ENCODE data around the gene TMEM150A. TPM values are rescaled to one million over a fixed set of nuclear protein-coding genes. Genes with fewer than 3 reads are reported as not detected.

TMEM150A gene
- total RNA-seq, 1 donor from 2014 or later, result 4.7 TPM

DNA sequence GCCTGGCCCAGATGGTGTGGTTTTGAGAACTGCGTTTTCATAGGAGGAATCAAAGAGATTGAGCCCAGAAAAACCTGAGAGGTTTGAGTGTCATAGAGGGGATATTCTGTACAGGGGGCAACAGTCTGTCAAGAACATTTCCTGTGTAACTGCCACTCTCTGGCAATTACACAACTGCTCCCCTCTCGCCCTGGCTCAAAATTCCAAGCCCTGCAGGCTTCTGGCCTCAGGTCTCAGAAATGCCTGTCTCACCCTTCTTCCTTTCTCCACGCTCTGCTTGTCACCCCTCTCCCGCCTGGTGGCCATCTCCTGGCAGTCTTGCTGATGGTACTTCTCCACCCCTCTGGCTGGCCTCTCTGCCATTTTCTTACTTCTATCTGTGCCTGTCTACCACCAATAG is 14.3 kb downstream of the TMEM150A start:
- H3K4me1 ChIP-seq (ENCODE audit: control insufficient read depth in 3 of 3, insufficient read depth in 3 of 3, low read length in 3 of 3), result peaks cover 72 to 88% (median 77%) of the 10 kb centered on the region in 3 donors
- H3K9me3 ChIP-seq (ENCODE audit: control insufficient read depth in 3 of 3, low read length in 3 of 3), result no peaks in the 10 kb centered on the region
- no peaks in the 10 kb centered on the region for H3K27me3 ChIP-seq (ENCODE audit: control insufficient read depth in 3 of 3, insufficient read depth in 3 of 3, low read length in 3 of 3)
- peaks cover 4 to 6% (median 4%) of the 10 kb centered on the region in 3 donors for H3K36me3 ChIP-seq (ENCODE audit: control insufficient read depth in 3 of 3, insufficient read depth in 3 of 3, low read length in 3 of 3)
- H3K9ac ChIP-seq (ENCODE audit: low read depth in 1 of 3, low read length in 3 of 3), result peak overlapping the region in 1 of 3 donors; percentile 7
- H3K27ac ChIP-seq (ENCODE audit: low read depth, low read length), result peak overlapping the region; percentile 72
- H3K4me3 ChIP-seq (ENCODE audit: low read length in 3 of 3), result no peak overlapping the region

DNA sequence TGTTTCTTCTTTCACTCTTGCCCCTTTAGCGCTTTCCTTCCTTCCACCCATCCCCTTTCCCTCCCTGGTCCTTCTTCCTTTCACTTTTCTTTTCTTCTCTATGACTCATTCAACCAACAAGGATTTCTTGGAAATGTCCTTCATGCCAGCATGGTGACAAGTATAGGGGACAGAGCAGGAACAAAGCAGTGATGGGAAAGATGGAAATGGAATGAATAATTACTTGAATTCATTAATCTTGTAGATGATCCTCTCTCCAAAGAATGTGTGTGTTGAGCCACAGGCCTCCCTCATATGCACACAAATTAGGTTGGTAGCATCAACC is 16.8 kb downstream of the TMEM150A start:
- peaks cover 58 to 72% (median 62%) of the 10 kb centered on the region in 3 donors for H3K4me1 ChIP-seq (ENCODE audit: control insufficient read depth in 3 of 3, insufficient read depth in 3 of 3, low read length in 3 of 3)
- peak overlapping the region; percentile 81 to 89 (median 87) for H3K4me3 ChIP-seq (ENCODE audit: low read length in 3 of 3)
- no peaks in the 10 kb centered on the region for H3K36me3 ChIP-seq (ENCODE audit: control insufficient read depth in 3 of 3, insufficient read depth in 3 of 3, low read length in 3 of 3)
- H3K27ac ChIP-seq (ENCODE audit: low read depth, low read length), result peak overlapping the region; percentile 90
- H3K27me3 ChIP-seq (ENCODE audit: control insufficient read depth in 3 of 3, insufficient read depth in 3 of 3, low read length in 3 of 3), result no peaks in the 10 kb centered on the region
- H3K9ac ChIP-seq (ENCODE audit: low read depth in 1 of 3, low read length in 3 of 3), result peak overlapping the region in 2 of 3 donors; percentile 40 to 83
- no peaks in the 10 kb centered on the region for H3K9me3 ChIP-seq (ENCODE audit: control insufficient read depth in 3 of 3, low read length in 3 of 3)

DNA sequence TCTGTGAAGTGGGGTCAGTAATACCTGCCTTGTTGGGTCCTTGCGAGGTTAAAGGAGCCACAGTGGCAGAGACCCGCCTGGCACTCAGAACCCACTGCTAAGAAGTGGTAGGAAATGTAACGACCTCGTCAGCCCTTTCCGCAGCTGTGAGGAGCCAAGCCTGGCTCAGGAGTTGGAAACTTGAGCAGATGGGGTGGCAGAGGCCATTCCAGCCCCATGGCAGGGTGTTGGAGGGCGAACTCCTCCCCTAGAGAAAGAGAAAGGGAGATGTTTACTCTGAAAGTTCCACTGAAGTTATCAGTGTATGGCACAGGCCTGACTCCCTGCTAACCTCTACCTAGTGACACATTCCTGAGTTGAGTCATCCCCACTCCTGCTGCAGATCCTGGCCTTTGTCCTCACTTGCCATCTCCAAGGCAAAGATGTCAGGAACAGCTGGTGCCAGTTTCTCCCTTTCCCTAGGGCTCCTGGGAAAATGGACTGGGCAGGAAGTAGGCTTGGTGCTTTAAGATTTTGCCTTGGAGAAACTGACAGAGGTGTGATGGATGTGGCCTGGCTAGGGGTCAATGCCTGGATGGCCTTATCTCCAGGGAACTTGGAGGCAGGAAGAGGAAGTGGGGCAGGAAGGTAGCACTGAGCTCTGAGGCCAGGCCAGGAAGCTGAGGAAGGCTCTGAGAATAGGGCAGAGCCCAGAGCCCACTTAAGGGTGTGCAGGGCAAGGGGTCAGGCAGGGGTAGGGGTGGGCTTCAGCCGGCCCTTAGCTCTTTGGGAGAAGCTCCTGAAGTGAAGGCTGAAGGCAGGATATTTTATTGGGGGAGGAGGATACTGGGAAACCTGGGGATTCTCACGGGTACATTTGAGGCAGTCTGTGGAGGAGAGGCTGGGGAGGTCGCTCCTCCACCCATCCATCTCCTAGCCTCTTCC is 17.4 kb downstream of the TMEM150A start:
- Histone ChIP-seq H3K9me3 (ENCODE audit: control insufficient read depth in 3 of 3, low read length in 3 of 3) (no peaks in the 10 kb centered on the region), H3K9ac (ENCODE audit: low read depth in 1 of 3, low read length in 3 of 3) (peak overlapping the region; percentile 83 to 93 (median 89)), H3K27me3 (ENCODE audit: control insufficient read depth in 3 of 3, insufficient read depth in 3 of 3, low read length in 3 of 3) (no peaks in the 10 kb centered on the region), H3K4me3 (ENCODE audit: low read length in 3 of 3) (peak overlapping the region; percentile 81 to 89 (median 87)), H3K27ac (ENCODE audit: low read depth, low read length) (peak overlapping the region; percentile 90), H3K4me1 (ENCODE audit: control insufficient read depth in 3 of 3, insufficient read depth in 3 of 3, low read length in 3 of 3) (peaks cover 51 to 68% (median 58%) of the 10 kb centered on the region in 3 donors), H3K36me3 (ENCODE audit: control insufficient read depth in 3 of 3, insufficient read depth in 3 of 3, low read length in 3 of 3) (no peaks in the 10 kb centered on the region)

DNA sequence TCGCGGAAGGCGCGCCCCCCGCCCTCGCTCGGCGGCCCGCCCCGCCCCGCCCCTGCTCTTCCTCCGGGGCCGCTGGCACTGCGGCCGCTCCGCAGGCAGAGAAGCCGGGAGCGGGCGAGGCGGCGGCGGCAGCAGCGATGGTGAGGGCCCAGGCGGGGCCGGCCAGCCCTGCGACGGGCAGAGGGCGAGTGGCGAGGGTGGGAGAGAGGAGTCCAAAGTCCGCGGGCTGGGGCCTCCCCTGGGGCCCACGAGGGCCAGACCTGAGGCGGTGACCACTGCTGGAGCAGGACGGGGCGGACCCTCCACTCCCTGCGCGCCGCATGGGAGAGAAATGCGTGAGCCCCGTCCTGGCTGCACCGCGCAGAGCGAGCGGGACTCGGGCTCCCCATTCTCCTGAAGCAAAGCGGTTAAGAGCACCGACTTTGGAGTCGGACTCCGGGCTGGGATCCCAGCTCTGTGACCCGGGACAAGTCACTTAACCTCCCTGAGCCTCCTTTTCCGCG is 18.1 kb downstream of the TMEM150A start, which contains the start of gene VAMP5:
VAMP5 (plus strand) TSS at position 78 of the 503 bp plus-strand sequence; CDS start at position 138, 60 bp downstream.
- peaks cover 50 to 65% (median 58%) of the 10 kb centered on the region in 3 donors for H3K4me1 ChIP-seq (ENCODE audit: control insufficient read depth in 3 of 3, insufficient read depth in 3 of 3, low read length in 3 of 3)

DNA sequence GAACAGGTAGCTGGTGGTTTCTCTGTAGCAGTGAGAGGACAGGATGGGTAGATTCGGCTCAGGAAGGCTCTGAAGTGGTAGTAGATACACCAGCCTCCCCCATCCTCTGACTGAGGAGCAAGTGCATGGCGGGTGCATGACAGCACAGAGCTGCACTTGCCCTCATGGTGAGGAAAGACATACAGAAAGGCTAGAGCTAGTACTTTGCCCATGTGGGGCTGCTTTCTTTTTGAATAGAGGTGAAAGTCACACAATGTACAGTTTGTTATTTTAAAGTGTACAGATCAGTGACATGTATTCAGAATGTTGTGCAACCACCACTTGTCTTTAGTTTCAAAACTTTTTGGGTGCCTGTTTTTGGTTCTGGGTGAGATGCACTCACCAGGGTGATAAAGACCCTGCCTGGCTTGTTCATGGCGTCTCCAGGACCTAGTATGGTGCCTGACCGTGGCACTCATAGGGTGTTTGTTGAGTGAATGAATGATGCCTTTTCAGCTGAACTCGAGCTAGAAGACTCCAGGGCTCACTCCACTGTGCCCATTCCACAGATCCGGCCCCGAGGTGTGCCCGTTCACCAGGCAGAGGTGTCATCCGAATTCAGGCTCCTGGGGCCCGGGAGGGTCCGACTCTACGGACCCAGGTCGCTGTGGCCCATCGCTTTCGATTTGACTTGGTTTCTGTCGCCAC is 18.7 kb downstream of the TMEM150A start:
- Histone ChIP-seq H3K4me1 (ENCODE audit: control insufficient read depth in 3 of 3, insufficient read depth in 3 of 3, low read length in 3 of 3) (peaks cover 50 to 65% (median 58%) of the 10 kb centered on the region in 3 donors), H3K36me3 (ENCODE audit: control insufficient read depth in 3 of 3, insufficient read depth in 3 of 3, low read length in 3 of 3) (no peaks in the 10 kb centered on the region), H3K9me3 (ENCODE audit: control insufficient read depth in 3 of 3, low read length in 3 of 3) (no peaks in the 10 kb centered on the region), H3K4me3 (ENCODE audit: low read length in 3 of 3) (peak overlapping the region; percentile 75 to 87 (median 81)), H3K27me3 (ENCODE audit: control insufficient read depth in 3 of 3, insufficient read depth in 3 of 3, low read length in 3 of 3) (no peaks in the 10 kb centered on the region), H3K9ac (ENCODE audit: low read depth in 1 of 3, low read length in 3 of 3) (peak overlapping the region; percentile 69 to 93 (median 83)), H3K27ac (ENCODE audit: low read depth, low read length) (peak overlapping the region; percentile 90)

More for the DNA sequence above, 18.1 kb downstream of the TMEM150A start, which contains the start of gene VAMP5:
- peak within 1 kb of the TSS; percentile 90 for H3K27ac ChIP-seq (ENCODE audit: low read depth, low read length)
- no peaks in the 10 kb centered on the region for H3K36me3 ChIP-seq (ENCODE audit: control insufficient read depth in 3 of 3, insufficient read depth in 3 of 3, low read length in 3 of 3)
- no peaks in the 10 kb centered on the region for H3K27me3 ChIP-seq (ENCODE audit: control insufficient read depth in 3 of 3, insufficient read depth in 3 of 3, low read length in 3 of 3)
- peak within 1 kb of the TSS; percentile 83 to 93 (median 89) for H3K9ac ChIP-seq (ENCODE audit: low read depth in 1 of 3, low read length in 3 of 3)
- H3K9me3 ChIP-seq (ENCODE audit: control insufficient read depth in 3 of 3, low read length in 3 of 3), result no peaks in the 10 kb centered on the region
- peak within 1 kb of the TSS; percentile 81 to 89 (median 87) for H3K4me3 ChIP-seq (ENCODE audit: low read length in 3 of 3)

DNA sequence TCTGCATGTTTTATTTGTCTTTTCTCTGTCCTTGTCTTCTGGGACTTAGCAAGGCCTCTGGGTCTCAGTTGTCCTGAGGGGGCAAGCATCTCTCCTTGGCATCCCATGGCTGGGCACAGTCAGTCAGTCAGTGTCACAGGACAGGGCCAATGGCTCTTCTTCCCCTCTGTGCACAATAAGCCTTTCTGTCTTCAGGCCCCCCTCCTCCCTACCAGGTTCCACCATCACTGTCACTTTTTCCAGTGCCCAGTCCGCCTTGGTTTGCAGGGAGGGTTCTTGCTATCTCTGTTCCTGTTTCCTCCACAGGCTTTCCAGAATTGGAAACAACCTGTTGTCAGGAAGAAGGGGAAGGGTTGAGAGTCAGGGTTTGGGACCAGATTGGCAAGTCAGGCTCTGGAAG is 20.0 kb downstream of the TMEM150A start:
- no peak overlapping the region for H3K27ac ChIP-seq (ENCODE audit: low read depth, low read length)

DNA sequence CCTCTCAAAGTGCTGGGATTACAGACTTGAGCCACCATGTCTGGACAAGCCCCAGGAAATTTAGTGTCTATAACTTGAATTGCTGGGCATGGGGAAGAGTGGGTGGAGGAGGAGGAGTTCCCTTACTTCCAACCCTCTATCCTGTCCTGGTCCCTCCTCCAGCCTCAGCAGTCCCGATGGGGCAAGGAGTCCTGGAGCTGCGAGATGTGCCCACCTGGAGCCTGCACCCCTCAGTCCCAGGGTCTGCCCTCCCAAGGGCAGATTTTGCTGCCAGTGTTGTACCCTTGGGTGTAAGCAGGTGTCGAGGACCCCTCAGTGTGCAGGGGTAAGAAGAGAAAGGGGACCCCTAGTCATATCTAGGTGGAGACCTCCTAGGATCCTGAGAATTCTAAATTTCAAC is 22.3 kb downstream of the TMEM150A start:
- Histone ChIP-seq H3K27me3 (ENCODE audit: control insufficient read depth in 3 of 3, insufficient read depth in 3 of 3, low read length in 3 of 3) (no peaks in the 10 kb centered on the region), H3K9me3 (ENCODE audit: control insufficient read depth in 3 of 3, low read length in 3 of 3) (no peaks in the 10 kb centered on the region), H3K27ac (ENCODE audit: low read depth, low read length) (peak overlapping the region; percentile 76), H3K9ac (ENCODE audit: low read depth in 1 of 3, low read length in 3 of 3) (no peak overlapping the region), H3K4me1 (ENCODE audit: control insufficient read depth in 3 of 3, insufficient read depth in 3 of 3, low read length in 3 of 3) (peaks cover 35 to 48% (median 44%) of the 10 kb centered on the region in 3 donors), H3K36me3 (ENCODE audit: control insufficient read depth in 3 of 3, insufficient read depth in 3 of 3, low read length in 3 of 3) (no peaks in the 10 kb centered on the region), H3K4me3 (ENCODE audit: low read length in 3 of 3) (no peak overlapping the region)

More for the DNA sequence above, 20.0 kb downstream of the TMEM150A start:
- H3K27me3 ChIP-seq (ENCODE audit: control insufficient read depth in 3 of 3, insufficient read depth in 3 of 3, low read length in 3 of 3), result no peaks in the 10 kb centered on the region
- no peak overlapping the region for H3K9ac ChIP-seq (ENCODE audit: low read depth in 1 of 3, low read length in 3 of 3)
- peaks cover 47 to 65% (median 58%) of the 10 kb centered on the region in 3 donors for H3K4me1 ChIP-seq (ENCODE audit: control insufficient read depth in 3 of 3, insufficient read depth in 3 of 3, low read length in 3 of 3)
- H3K9me3 ChIP-seq (ENCODE audit: control insufficient read depth in 3 of 3, low read length in 3 of 3), result no peaks in the 10 kb centered on the region
- H3K4me3 ChIP-seq (ENCODE audit: low read length in 3 of 3), result no peak overlapping the region
- no peaks in the 10 kb centered on the region for H3K36me3 ChIP-seq (ENCODE audit: control insufficient read depth in 3 of 3, insufficient read depth in 3 of 3, low read length in 3 of 3)

DNA sequence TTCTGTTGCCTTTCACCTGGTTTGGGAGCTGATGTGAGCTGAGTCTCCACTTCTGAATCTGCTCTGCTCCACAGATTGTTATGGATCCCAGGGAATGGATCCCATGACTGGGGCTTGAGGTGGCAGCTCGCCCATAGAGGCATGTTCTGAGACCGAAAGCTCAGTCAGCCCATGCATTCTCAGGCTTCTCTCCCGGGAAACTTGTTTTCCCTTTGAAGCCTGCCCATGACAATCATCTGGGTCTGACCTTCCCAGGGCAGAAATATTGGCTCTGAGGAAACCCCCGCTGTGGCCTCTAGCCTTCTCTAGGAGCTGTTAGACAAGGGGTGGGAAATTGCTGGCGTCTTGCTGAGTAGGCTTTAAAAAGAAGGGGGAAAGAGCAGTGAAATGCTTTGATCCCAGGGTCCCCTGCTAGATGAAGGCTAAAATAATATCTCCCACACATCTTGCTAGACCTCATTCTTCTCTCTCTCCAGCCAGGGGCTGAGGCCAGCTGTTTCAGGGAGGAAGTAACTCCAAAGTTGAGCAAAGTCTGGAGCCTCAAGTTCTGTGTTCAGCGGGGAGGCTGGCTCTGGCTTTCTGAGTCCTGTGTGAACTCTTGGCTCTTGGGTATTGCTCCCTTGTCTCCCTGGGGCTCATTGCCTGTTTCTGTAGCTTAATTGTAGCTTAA is 23.1 kb downstream of the TMEM150A start:
- peak overlapping the region; percentile 10 to 36 (median 14) for H3K9ac ChIP-seq (ENCODE audit: low read depth in 1 of 3, low read length in 3 of 3)
- peak overlapping the region; percentile 76 for H3K27ac ChIP-seq (ENCODE audit: low read depth, low read length)
- no peaks in the 10 kb centered on the region for H3K36me3 ChIP-seq (ENCODE audit: control insufficient read depth in 3 of 3, insufficient read depth in 3 of 3, low read length in 3 of 3)
- peaks cover 27 to 40% (median 39%) of the 10 kb centered on the region in 3 donors for H3K4me1 ChIP-seq (ENCODE audit: control insufficient read depth in 3 of 3, insufficient read depth in 3 of 3, low read length in 3 of 3)
- no peaks in the 10 kb centered on the region for H3K9me3 ChIP-seq (ENCODE audit: control insufficient read depth in 3 of 3, low read length in 3 of 3)
- peak overlapping the region; percentile 0 to 51 (median 38) for H3K4me3 ChIP-seq (ENCODE audit: low read length in 3 of 3)
- no peaks in the 10 kb centered on the region for H3K27me3 ChIP-seq (ENCODE audit: control insufficient read depth in 3 of 3, insufficient read depth in 3 of 3, low read length in 3 of 3)
